Measurements from ENCODE around the gene MPDU1.

GRCh38 chr17:7626307-7626706 is 42.7 kb downstream of the MPDU1 start:
- TF ChIP-seq CREB1 (IDR thresholded peaks at IDR 0.05; ENCODE audit: low read depth) (no peak), REST (IDR thresholded peaks at IDR 0.05; ENCODE audit: low read depth, low read length) (no peak), SMC3 (IDR thresholded peaks at IDR 0.05; ENCODE audit: borderline replicate concordance, low read length) (no peak), PAX8 (IDR thresholded peaks at IDR 0.05) (no peak), EZH2 (IDR thresholded peaks at IDR 0.05; ENCODE audit: borderline replicate concordance, control insufficient read depth, low read depth, low read length) (no peak)
- TF ChIP-seq, protein P1, sequence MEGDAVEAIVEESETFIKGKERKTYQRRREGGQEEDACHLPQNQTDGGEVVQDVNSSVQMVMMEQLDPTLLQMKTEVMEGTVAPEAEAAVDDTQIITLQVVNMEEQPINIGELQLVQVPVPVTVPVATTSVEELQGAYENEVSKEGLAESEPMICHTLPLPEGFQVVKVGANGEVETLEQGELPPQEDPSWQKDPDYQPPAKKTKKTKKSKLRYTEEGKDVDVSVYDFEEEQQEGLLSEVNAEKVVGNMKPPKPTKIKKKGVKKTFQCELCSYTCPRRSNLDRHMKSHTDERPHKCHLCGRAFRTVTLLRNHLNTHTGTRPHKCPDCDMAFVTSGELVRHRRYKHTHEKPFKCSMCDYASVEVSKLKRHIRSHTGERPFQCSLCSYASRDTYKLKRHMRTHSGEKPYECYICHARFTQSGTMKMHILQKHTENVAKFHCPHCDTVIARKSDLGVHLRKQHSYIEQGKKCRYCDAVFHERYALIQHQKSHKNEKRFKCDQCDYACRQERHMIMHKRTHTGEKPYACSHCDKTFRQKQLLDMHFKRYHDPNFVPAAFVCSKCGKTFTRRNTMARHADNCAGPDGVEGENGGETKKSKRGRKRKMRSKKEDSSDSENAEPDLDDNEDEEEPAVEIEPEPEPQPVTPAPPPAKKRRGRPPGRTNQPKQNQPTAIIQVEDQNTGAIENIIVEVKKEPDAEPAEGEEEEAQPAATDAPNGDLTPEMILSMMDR (IDR thresholded peaks at IDR 0.05 in 2 of 3, conservative IDR thresholded peaks at IDR 0.05 in 1 of 3; ENCODE audit: control insufficient read depth in 2 of 3, extremely low read depth in 1 of 3, insufficient read depth in 1 of 3, low read depth in 3 of 3, low read length in 3 of 3) = no peak

Data from GM12878 (cell line).